ENCODE data around the gene EGLN1.

The EGLN1 gene

GRCh38 chr1:231395076-231395997 is 26.8 kb downstream of the EGLN1 start:
- DNase-seq = no peak

- DNase-seq = no peak
Observed at GRCh38 chr1:231393668-231394067, 28.4 kb downstream of the EGLN1 start.

- no peak for DNase-seq
Observed at GRCh38 chr1:231392389-231393131, 29.5 kb downstream of the EGLN1 start.

GRCh38 chr1:231390071-231390470 is 32.0 kb downstream of the EGLN1 start:
- DNase-seq = peak in 1 of 5 donors; percentile 16

GRCh38 chr1:231387770-231388669 is 34.1 kb downstream of the EGLN1 start:
- DNase-seq = peak in 1 of 5 donors; percentile 64

GRCh38 chr1:231386466-231386865 is 35.6 kb downstream of the EGLN1 start:
- DNase-seq = no peak

GRCh38 chr1:231385416-231385748 is 36.7 kb downstream of the EGLN1 start:
- no peak for DNase-seq

- no peak for DNase-seq
Observed at GRCh38 chr1:231384696-231385415, 37.2 kb downstream of the EGLN1 start.

GRCh38 chr1:231383159-231383860 is 38.8 kb downstream of the EGLN1 start:
- DNase-seq = no peak

GRCh38 chr1:231382426-231382825 is 39.7 kb downstream of the EGLN1 start:
- DNase-seq = no peak

GRCh38 chr1:231381729-231382128 is 40.4 kb downstream of the EGLN1 start:
- DNase-seq = no peak

- peak in 1 of 5 donors; percentile 34 for DNase-seq
Observed at GRCh38 chr1:231376875-231377549, 45.1 kb downstream of the EGLN1 start.

GRCh38 chr1:231376101-231376500 is 46.0 kb downstream of the EGLN1 start:
- no peak for DNase-seq

- DNase-seq = no peak
Observed at GRCh38 chr1:231374394-231374793, 47.7 kb downstream of the EGLN1 start.

- no peak for DNase-seq
Observed at GRCh38 chr1:231372501-231372900, 49.6 kb downstream of the EGLN1 start.

- no peak for DNase-seq
Observed at GRCh38 chr1:231369282-231369681, 52.8 kb downstream of the EGLN1 start.

GRCh38 chr1:231364192-231364591 is 57.9 kb downstream of the EGLN1 start:
- DNase-seq = no peak

- no peak for DNase-seq
Observed at GRCh38 chr1:231363624-231364023, 58.5 kb downstream of the EGLN1 start.

- no peak for DNase-seq
Observed at GRCh38 chr1:231362325-231362724, 59.8 kb downstream of the EGLN1 start.

GRCh38 chr1:231359113-231359512 is 63.0 kb downstream of the EGLN1 start:
- no peak for DNase-seq

- peak in 3 of 5 donors; percentile 21 to 58 (median 21) for DNase-seq
Observed at GRCh38 chr1:231357831-231358354, 64.2 kb downstream of the EGLN1 start.

All from T-helper 1 cell (primary cell).